GM19193 (cell line): ENCODE data around the gene EGFR.

Experiments
- POLR2A ChIP-seq: IDR thresholded peaks from 4 replicates; pipeline ENCODE4 v1.6.1; 2011; ENCODE audit not compliant: insufficient read depth, insufficient read length; ENCODE audit errors: extremely low read depth

The EGFR gene

GRCh38 chr7:55247428-55247827 is 228.6 kb downstream of the EGFR start:
- TF ChIP-seq POLR2A: no peak

DNA sequence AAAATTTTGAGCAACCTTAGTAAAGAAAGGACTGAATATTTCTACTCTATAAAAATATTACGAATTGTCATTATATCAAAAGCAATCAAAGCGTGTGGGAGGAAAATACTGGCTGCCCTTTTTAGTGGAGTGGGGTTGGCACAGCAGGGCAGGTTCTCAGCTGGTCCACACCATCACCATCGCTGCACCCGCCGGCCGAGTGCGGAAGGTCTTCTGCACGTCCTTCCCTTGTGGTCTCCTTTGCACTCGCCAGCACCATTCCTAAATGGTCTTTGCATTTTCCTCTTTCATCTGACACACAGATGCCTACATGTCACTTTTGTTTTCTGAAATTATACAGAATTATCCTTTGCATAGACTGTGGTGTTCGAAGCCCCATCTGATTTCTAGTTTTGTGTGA is 229.7 kb downstream of the EGFR start:
- TF ChIP-seq POLR2A: no peak

DNA sequence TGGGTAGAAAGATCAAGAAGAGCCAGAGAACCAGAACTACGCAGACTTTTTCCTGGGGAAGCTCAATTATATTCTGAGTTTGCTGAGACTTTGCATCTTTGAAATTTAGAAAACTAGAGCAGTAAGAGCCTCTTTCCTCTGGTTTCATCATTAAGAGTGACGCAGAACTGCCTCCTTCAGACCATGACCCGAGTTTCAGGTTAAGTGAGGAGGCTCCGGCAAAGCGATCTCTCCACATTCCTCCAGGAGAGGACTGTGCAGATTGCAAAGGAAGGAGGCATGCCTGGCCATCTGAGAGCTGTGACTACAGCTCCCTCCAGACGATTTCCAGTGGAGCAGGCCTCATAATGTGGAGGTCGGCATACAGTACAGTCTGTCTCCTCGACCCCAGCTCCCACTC is 230.5 kb downstream of the EGFR start:
- no peak for TF ChIP-seq POLR2A

- TF ChIP-seq POLR2A: no peak
Observed at GRCh38 chr7:55250313-55250712, 231.5 kb downstream of the EGFR start.

DNA sequence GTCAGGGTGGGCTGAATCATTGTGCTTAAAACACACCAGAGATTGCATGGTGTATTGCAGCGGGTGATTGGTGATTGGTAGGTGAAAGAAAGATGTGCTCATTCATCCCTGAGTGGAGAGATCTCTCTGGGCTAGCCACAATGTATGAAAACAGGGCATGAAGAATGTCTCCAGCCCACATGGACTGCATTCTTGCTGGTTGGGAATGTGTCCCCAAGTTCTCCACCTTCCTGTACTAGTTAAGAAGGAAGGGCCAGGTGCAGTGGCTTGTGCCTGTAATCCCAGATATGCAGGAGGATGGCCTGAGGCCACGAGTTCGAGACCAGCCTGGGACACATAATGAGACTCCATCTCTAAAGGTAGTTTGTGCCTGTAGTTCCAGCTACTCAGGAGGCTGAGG is 232.5 kb downstream of the EGFR start:
- no peak for TF ChIP-seq POLR2A

- no peak for TF ChIP-seq POLR2A
Observed at GRCh38 chr7:55251911-55252310, 233.1 kb downstream of the EGFR start.

GRCh38 chr7:55252386-55252785 is 233.6 kb downstream of the EGFR start:
- no peak for TF ChIP-seq POLR2A

DNA sequence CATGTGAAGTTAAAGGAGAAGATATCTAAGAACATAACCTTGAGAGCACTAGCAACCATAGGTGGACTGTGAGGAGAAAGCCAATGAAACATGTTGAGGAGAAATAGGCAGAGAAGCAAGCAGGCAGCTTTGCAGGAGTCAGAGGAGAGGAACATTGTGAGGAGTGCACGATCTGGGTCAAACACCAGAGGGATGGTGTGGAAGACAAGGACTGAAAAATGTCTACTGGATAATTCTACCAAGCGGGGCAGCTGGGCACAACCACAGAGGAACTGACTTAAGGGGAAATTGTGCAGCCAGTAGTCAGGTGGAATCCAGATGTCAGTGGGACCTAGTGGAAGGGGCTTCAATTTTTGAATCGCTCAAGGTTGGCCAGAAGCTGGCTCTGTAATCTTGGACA is 234.4 kb downstream of the EGFR start:
- TF ChIP-seq POLR2A: no peak

GRCh38 chr7:55254242-55254595 is 235.4 kb downstream of the EGFR start:
- no peak for TF ChIP-seq POLR2A

DNA sequence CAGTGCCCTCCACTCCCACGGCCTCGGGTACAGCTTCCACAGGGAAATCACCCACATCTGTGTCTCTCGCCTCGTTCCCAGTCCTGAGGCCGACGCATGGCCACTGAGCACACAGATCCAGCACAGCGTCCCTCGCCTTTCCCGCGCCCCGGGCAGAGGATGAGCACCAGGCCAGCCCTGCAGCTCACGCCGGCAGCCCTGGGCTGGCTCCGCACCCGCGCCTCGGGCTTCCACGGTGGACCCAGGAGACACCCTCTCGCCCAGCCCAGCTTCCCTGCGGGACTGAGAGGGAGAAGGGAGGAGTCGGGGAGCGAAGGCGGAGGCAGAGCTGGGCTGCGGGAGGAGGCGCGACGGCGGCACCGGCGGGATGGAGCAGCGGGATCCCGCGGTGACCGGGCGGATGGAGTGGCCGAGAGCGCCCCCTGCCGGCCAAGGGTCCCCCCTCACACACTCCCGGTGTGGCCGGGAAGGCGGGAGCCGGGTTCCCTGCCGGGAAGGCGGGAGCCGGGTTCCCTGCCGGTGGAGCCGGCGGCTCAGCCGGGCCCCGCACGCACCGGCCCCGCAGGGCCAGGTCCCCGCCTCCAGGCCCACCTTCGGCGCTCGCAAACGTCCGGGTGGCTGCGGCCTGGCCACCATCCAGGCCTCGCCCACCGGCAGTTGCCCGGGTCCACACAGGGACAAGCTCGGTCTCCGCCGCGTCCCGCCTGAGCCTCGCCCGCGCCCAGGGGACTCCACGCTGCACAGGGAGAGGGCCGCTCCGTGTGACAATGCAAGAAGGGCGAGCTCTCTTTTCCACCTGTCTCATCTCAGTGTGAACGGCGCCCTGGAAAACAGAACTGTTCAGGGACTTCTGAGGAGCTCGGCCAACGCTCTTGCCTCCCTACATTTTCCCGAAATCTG is 236.0 kb downstream of the EGFR start:
- no peak for TF ChIP-seq POLR2A

GRCh38 chr7:55255496-55256445 is 237.0 kb downstream of the EGFR start:
- TF ChIP-seq POLR2A: no peak

- no peak for TF ChIP-seq POLR2A
Observed at GRCh38 chr7:55258631-55259030, 239.8 kb downstream of the EGFR start.

DNA sequence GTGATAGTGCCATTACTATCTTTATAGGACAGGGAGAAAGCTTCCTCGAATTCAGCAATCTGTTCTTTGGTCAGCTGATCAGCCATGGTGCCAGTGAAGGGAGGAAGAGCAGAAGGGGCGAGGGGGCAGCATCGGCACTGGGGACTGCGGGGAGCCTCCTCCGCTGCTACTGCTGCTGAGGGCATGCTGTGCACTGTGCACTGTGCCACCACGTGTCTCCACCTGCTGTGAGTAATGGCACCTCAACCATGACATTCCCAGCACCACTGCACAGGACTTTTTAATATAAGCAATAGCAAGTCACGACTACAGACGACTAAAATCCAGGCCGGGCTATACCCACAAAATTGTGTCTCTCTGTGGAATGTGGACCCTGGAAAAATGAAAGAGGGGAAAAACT is 241.4 kb downstream of the EGFR start:
- TF ChIP-seq POLR2A: no peak

DNA sequence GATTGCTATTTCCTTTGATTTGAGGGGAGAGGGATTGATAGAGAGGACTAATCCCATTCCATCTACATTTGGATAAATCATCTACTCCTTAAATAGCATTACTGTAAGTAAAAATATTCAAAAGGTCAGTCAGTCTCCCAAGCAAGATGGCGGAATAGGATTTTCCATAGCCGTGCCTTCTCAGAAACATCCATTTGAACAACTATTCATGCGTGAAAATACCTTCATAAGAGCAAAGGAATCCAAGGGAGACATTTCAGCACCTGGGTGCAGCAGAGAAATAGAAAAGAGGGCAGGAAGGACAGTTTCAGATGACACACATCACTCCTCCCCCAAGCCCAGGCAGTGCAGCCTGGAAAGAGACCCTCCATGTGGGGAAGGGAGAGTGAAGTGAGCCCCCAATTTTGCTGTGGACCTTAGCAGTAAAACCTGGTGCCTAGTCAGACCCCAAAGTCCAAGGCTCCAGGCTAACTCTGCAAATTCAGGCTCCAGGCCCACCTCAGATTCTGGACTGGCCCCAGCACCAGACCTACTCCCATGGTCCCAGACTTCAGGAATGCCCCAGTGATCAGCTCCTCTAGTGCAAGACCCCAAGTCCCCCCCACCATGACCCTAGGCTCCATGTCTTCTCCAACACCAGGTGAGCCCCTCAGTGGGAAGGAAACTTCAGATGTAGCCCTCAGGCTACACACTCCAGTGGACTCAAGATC is 242.0 kb downstream of the EGFR start:
- TF ChIP-seq POLR2A: no peak
